GM21717 (cell line): ENCODE measurements around the gene ERRFI1.
"Not testable (repeated sequence)": the region's sequence is repeated elsewhere in the genome, so short reads cannot be mapped to it uniquely, and the experiment has no call there.

ENCODE experiments used
- ATAC-seq: cut with Tn5 transposase; IDR thresholded peaks from one replicate; pipeline ENCODE4 v1.9.1; 2021; ENCODE audit warnings: mild to moderate bottlenecking, moderate library complexity; ENCODE audit not compliant: unreplicated experiment

Gene ERRFI1

DNA sequence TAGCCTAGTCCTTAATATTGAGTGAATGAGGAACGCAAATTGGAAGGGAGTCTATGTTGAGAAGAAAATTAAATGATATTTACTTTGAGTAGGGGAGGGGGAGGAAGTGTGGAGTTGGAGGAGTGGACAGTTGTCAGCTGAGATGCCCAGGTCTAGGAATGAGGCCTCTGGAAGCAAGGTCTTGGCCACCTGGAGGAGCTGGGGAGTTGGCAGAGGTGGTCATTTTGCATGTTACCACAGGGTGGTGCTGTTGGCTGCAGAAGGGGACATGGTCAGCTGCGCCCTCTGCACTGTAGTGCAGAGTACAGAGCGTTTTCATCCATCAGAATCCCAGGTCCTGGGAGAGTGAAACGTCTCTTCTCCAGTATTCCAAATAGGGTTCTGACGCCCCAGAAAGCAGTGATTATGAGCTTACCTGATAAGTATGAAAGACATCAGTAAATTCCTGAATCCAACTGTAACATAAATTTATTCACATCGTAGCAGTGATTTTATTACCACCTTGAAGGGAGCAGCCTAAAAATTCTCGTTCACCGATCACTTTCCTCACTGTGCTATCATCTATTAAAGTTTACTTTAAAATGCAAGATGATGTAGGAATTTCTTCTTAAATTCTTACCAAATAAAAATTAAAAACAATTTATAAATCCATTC is 50.8 kb downstream of the ERRFI1 start:
- no peak for ATAC-seq

DNA sequence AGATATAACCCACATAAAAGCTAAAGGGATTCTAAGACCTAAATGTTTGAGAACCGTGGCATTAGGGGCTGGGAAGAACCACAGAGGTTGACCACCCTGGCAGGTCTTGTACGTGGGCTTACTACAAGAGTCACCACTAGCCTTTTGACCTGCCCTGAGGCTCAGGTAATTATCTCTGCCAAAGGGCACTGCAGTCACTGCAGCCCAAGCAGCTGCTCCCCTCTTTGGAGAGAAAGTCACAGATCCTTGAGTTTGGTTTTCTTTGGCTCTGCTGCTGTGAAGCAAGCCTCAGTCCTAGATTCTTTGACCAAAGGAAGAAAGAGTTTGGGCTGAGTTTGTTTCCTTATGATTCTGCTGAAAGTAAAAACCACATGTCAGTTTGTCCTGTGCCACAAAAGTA is 53.0 kb downstream of the ERRFI1 start:
- no peak for ATAC-seq

DNA sequence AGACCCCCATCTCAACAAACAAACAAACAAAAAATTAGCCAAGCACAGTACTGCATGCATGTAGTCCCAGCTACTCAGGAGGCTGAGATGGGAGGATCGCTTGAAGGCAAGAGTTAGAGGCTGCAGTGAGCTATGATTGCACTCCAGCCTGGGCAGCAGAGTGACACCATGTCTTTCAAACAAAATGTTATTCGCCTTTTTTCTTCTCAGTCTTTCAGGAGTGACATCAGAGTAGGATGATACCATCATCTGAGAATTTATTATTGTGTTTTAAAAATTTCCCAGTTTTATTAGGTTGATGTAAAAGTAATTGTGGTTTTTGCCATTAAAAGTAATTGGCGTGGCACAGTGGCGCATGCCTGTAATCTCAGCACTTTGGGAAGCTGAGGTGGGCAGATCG is 53.8 kb downstream of the ERRFI1 start:
- ATAC-seq, result no peak

DNA sequence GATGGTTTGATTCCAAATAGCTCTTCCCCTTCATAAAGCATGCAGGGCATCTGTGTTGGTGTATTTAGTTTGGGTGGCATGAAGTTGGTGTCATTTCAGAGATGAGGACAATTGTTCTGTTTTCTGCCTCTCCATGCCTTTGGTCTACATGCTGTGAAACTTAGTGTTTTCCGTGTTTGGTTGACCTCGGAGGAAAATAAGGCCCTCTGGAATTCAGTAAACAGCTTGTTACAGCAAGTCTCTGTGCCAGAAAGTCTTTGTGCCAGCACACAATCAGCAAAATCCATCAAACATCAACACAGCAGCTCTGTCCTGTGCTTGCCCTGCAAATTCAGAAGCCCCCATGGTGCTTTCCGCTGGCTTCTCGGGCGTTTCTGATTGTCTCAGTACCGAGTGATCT is 55.1 kb downstream of the ERRFI1 start:
- no peak for ATAC-seq

DNA sequence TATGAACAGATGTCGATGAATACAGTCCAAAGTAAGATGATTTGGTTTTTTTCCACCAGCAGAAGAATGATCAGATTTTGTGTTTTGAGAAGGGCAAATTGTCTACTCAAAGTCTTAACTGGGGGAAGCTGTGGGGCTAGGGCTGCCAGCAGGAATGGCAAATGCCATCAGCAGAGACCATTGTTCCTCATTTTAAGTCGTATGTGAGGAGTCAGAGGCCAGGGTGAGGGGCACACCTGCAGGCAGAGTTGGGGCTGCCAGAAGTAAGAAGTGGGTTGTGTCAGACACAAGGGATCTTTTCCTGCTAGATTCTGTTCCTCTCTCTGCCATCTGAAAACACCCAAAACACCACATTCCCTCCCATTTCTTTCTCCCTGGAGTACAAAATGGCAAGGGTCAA is 55.9 kb downstream of the ERRFI1 start:
- no peak for ATAC-seq

DNA sequence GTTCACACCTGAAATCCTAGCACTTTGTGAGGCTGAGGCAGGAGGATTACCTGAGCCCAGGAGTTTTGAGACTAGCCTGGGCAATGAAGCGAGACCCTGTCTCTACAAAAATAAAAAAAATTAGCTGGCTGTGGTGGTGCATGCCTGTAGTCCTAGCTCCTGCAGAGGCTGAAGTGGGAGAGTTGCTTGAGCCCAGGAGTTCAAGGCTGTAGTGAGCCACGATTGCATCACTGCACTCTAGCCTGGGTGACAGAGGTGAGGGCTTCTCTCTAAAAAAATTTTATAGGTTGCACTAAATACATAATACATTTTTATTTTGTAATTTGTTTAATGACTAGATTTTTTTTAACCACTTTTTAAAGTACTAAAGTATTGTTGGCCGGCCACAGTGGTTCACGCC is 58.5 kb downstream of the ERRFI1 start:
- no peak for ATAC-seq

DNA sequence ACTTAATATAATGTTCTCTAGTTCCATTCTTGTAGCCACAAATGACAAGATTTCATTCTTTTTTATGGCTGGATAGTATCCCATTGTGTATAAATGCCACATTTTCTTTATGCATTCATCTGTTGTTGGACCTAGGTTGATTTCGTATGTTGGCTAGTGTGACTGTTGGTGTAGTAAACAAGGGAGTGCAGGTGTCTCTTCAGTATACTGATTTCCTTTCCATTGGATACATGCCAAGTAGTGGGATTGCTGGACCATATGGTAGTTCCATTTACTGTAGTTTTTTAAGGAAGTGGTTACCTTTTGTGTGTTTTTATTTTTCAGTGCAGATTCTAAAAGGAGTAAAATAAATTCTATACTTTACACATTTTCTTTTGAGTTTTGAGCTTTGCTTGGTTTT is 58.9 kb downstream of the ERRFI1 start:
- no peak for ATAC-seq

DNA sequence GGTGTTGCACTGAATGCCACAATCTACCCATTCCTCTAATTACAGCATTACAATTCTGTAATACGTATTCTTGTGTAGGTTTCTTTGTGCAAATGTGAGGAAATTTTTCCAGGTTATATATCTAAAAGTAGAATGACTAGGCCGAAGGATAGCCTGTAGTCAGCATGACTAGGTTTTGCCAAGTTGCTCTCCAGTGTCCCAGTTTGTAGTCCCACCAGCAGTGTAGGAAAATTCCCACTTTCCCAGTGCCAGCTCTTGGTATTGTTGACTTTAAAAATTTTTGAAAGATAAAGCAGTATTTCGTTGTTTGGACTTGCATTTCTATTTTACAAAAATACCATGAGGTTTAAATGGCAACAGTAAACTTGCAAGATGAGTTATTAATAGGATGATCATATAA is 61.6 kb downstream of the ERRFI1 start:
- no peak for ATAC-seq

DNA sequence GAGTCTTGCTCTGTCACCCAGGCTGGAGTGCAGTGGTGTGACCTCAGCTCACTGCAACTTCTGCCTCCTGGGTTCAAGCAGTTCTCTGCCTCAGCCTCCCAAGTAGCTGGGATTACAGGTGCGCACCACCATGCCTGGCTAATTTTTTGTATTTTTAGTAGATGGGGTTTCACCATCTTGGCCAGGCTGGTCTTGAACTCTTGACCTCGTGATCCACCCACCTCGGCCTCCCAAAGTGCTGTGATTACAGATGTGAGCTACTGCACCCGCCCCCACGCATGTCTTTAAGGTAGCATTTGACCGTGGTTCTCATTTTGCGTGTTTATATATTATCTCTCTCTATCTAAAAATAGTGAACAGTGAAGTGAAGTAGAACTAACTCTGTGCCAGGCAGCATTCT is 62.3 kb downstream of the ERRFI1 start:
- not testable (repeated sequence) for ATAC-seq

DNA sequence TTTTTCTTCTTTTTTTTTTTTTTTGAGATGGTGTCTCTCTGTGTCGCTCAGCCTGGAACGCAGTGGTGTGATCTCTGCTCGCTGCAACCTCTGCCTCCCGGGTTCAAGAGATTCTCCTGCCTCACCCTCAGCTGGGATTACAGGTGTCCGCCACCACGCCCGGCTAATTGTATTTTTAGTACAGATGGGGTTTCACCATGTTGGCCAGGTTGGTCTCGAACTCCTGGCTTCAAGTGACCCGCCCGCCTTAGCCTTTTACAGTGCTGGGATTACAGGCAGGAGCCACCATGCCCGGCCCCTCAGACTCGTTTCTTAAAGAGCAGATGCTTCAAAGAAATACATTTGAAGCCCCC is 62.8 kb downstream of the ERRFI1 start:
- not testable (repeated sequence) for ATAC-seq

DNA sequence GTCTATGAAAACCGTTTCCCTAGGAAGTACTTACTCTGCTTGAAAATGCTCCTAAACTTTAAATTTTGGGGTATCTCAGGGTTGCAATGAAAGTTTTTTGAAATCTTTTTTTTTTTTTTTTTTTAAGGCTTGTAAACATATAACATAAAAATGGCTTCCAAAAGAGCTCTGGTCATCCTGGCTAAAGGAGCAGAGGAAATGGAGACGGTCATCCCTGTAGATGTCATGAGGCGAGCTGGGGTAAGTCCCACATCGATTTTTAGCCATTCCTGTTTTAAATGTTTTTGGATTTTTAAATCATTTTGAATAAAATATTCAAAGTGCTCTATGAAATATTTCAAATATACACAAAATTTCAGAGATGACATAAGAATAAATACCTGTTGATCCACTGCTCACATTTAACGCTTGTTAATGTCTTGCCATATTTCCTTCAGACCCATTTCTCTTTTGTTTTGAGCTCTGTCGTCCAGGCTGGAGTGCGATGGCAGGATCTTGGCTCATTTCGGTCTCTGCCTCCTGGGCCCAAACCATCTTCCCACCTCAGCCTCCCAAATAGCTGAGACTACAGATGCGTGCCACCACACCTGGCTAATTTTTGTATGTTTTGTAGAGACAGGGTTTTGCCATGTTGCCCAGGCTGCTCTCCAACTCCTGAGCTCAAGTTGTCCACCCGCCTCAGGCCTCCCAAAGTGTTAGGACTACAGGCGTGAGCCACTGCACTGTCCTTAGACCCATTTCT is 63.3 kb downstream of the ERRFI1 start:
- ATAC-seq, result no peak

DNA sequence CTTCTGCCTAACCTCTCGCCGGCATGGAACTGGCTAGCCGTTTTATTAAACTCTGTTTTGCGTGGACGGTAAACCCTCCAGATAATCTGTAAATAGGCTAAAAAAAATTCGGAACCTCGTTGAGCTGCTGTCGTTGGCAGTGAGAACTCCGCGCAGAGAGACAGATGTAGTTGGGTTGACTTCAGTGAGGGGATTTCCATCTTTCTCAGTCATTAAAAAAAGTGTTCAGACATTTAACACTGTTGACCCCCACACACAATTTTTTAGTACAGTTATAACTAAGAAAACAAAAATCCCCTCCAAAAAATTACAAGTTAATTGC is 64.1 kb downstream of the ERRFI1 start:
- ATAC-seq, result peak; percentile 21
